SK-N-SH treated with all-trans-retinoic acid at 6 μM for 48 hours (cell line): ENCODE measurements around the gene RASA3.

Experiments
- ATAC-seq: fragments of 200-7000 bp; cut with Tn5 transposase; 3 replicates; pipeline ENCODE4 v1.9.1; 2020; ENCODE audit warnings: mild to moderate bottlenecking, moderate library complexity
- ARNTL ChIP-seq: fragments of 450-650 bp; formaldehyde crosslinking; IDR thresholded peaks from 2 replicates; pipeline ENCODE4 v1.5.0; 2020; ENCODE audit warnings: low read depth, mild to moderate bottlenecking, moderate library complexity, borderline replicate concordance
- CREB5 ChIP-seq: fragments of 250-450 bp; sonication (Bioruptor Pico); IDR thresholded peaks from 2 replicates; pipeline ENCODE4 v1.5.1; 2020; ENCODE audit warnings: low read depth, mild to moderate bottlenecking, moderate library complexity
- ESRRG ChIP-seq: fragments of 250-450 bp; sonication (Bioruptor Pico); IDR thresholded peaks from 2 replicates; pipeline ENCODE4 v1.6.1; 2021; ENCODE audit warnings: mild to moderate bottlenecking
- GLIS3 ChIP-seq: fragments of 250-450 bp; sonication (Bioruptor Pico); IDR thresholded peaks from 2 replicates; pipeline ENCODE4 v1.5.0; 2020; ENCODE audit warnings: mild to moderate bottlenecking, moderate library complexity
- OSR1 ChIP-seq: fragments of 250-450 bp; sonication (Bioruptor Pico); IDR thresholded peaks from 2 replicates; pipeline ENCODE4 v1.8.0; 2022; ENCODE audit warnings: moderate library complexity, mild to moderate bottlenecking, inconsistent platforms
- POU6F1 ChIP-seq: fragments of 250-450 bp; sonication (Bioruptor Pico); IDR thresholded peaks from 2 replicates; pipeline ENCODE4 v1.8.0; 2021; ENCODE audit warnings: low read depth, mild to moderate bottlenecking, moderate library complexity, borderline replicate concordance
- PPARA ChIP-seq: fragments of 250-450 bp; sonication (Bioruptor Pico); IDR thresholded peaks from 2 replicates; pipeline ENCODE4 v1.5.0; 2020; ENCODE audit warnings: mild to moderate bottlenecking, borderline replicate concordance
- RARB ChIP-seq: fragments of 250-450 bp; sonication (Bioruptor Pico); IDR thresholded peaks from 2 replicates; pipeline ENCODE4 v1.8.0; 2021; ENCODE audit warnings: mild to moderate bottlenecking, moderate library complexity
- SNAI2 ChIP-seq: fragments of 250-450 bp; sonication (Bioruptor Pico); IDR thresholded peaks from 2 replicates; pipeline ENCODE4 v1.5.0; 2020; ENCODE audit warnings: mild to moderate bottlenecking, moderate library complexity
- TCF4 ChIP-seq: fragments of 250-450 bp; sonication (Bioruptor Pico); IDR thresholded peaks from 2 replicates; pipeline ENCODE4 v1.8.0; 2021; ENCODE audit warnings: mild to moderate bottlenecking, moderate library complexity, borderline replicate concordance
- TOX ChIP-seq: fragments of 250-450 bp; sonication (Bioruptor Pico); IDR thresholded peaks from 2 replicates; pipeline ENCODE4 v1.8.0; 2021; ENCODE audit warnings: mild to moderate bottlenecking, moderate library complexity, borderline replicate concordance
- TSHZ2 ChIP-seq: fragments of 250-450 bp; sonication (Bioruptor Pico); IDR thresholded peaks from 2 replicates; pipeline ENCODE4 v1.5.0; 2020; ENCODE audit warnings: mild to moderate bottlenecking, moderate library complexity
- ZC3H10 ChIP-seq: fragments of 250-450 bp; sonication (Bioruptor Pico); IDR thresholded peaks from 2 replicates; pipeline ENCODE4 v1.5.1; 2021; ENCODE audit warnings: mild to moderate bottlenecking, moderate library complexity
- ZNF565 ChIP-seq: fragments of 450-650 bp; formaldehyde crosslinking; conservative IDR thresholded peaks from 2 replicates; pipeline ENCODE4 v1.5.0; 2020; ENCODE audit warnings: low read depth, mild to moderate bottlenecking, moderate library complexity
- ZNF70 ChIP-seq: fragments of 450-650 bp; formaldehyde crosslinking; IDR thresholded peaks from 2 replicates; pipeline ENCODE4 v1.5.0; 2020; ENCODE audit warnings: mild to moderate bottlenecking, moderate library complexity
- ZNF8 ChIP-seq: fragments of 450-650 bp; formaldehyde crosslinking; IDR thresholded peaks from 2 replicates; pipeline ENCODE4 v1.5.0; 2020; ENCODE audit warnings: mild to moderate bottlenecking, moderate library complexity
- TF ChIP-seq, protein P1 (sequence below): fragments of 250-450 bp; sonication (Bioruptor Pico); IDR thresholded peaks from 2 replicates; pipeline ENCODE4 v1.5.1; 2021; ENCODE audit warnings: mild to moderate bottlenecking, moderate library complexity
- TF ChIP-seq, protein P2 (sequence below): fragments of 250-450 bp; sonication (Bioruptor Pico); IDR thresholded peaks from 2 replicates; pipeline ENCODE4 v1.8.0; 2020; ENCODE audit warnings: mild to moderate bottlenecking, moderate library complexity, borderline replicate concordance

RASA3 gene

GRCh38 chr13:114050536-114051450 lies 81.6 kb downstream of the RASA3 start (continued):
- TF ChIP-seq POU6F1 (CRISPR knock-in tag) (no peak), ZNF70 (CRISPR knock-in tag) (no peak), PPARA (CRISPR knock-in tag) (no peak)
- TF ChIP-seq, all 23 proteins: peak for 0

DNA sequence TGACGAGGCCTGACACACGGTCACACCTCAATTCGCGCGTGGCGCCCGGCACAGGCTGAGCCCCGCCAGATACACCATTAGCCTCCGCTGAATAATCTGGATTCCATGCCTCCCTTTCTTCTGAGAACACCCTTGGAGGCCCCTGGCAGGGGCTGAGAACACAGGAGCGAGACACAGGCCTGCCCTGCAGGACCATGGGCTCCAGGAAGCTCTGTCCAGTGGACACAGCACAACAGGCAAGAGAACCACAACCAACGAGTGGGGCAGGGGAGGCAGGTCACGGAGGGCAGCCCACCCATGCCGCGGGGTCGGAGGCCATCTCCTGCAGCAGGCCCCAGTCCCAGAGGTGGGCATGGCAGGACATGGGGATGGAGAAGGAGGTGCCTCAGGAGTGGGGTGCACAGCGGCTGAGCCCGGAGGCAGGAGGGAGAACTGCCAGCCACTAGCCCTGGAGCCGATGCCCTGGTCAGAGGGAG lies 82.8 kb downstream of the RASA3 start:
- no peak for ATAC-seq
- TF ChIP-seq GLIS3 (CRISPR knock-in tag) (no peak), ZNF8 (no peak), TSHZ2 (CRISPR knock-in tag) (no peak)
- TF ChIP-seq, protein P1, sequence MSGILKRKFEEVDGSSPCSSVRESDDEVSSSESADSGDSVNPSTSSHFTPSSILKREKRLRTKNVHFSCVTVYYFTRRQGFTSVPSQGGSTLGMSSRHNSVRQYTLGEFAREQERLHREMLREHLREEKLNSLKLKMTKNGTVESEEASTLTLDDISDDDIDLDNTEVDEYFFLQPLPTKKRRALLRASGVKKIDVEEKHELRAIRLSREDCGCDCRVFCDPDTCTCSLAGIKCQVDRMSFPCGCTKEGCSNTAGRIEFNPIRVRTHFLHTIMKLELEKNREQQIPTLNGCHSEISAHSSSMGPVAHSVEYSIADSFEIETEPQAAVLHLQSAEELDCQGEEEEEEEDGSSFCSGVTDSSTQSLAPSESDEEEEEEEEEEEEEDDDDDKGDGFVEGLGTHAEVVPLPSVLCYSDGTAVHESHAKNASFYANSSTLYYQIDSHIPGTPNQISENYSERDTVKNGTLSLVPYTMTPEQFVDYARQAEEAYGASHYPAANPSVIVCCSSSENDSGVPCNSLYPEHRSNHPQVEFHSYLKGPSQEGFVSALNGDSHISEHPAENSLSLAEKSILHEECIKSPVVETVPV, result no peak

DNA sequence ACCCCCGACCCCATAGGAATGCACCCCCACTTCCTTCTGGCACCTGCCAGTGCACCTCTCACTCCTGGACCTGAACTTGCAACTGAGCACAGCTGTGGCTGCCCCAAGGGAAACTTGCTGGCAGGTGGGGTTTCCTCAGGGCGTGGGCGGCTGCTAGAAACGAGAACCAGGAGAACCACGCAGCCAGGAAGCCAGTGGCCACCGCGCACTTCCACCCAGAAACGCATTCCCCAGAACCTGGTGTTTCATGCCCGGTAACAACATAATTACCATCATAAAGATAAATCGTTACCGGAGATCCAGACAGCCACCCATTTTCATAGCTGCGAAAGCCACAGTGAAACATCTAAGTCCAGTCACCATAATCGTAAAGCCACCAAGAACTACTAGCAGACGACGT lies 83.4 kb downstream of the RASA3 start:
- no peak for ATAC-seq
- TF ChIP-seq GLIS3 (CRISPR knock-in tag), result no peak

- no peak for TF ChIP-seq TSHZ2 (CRISPR knock-in tag)
- TF ChIP-seq ZC3H10 (CRISPR knock-in tag), result no peak
- TF ChIP-seq ESRRG (CRISPR knock-in tag), result no peak
- TF ChIP-seq GLIS3 (CRISPR knock-in tag), result no peak
- TF ChIP-seq ZNF565 (CRISPR knock-in tag), result no peak
- TF ChIP-seq ZNF8, result no peak
- no peak for TF ChIP-seq ZNF70 (CRISPR knock-in tag)
- no peak for TF ChIP-seq OSR1 (CRISPR knock-in tag)
- TF ChIP-seq TCF4 (CRISPR knock-in tag), result no peak
- no peak for TF ChIP-seq SNAI2
- no peak for TF ChIP-seq POU6F1 (CRISPR knock-in tag)
- TF ChIP-seq CREB5, result no peak
- TF ChIP-seq PPARA (CRISPR knock-in tag), result no peak
- no peak for TF ChIP-seq ARNTL (CRISPR knock-in tag)
- no peak for TF ChIP-seq RARB (CRISPR knock-in tag)
- TF ChIP-seq, protein P2, sequence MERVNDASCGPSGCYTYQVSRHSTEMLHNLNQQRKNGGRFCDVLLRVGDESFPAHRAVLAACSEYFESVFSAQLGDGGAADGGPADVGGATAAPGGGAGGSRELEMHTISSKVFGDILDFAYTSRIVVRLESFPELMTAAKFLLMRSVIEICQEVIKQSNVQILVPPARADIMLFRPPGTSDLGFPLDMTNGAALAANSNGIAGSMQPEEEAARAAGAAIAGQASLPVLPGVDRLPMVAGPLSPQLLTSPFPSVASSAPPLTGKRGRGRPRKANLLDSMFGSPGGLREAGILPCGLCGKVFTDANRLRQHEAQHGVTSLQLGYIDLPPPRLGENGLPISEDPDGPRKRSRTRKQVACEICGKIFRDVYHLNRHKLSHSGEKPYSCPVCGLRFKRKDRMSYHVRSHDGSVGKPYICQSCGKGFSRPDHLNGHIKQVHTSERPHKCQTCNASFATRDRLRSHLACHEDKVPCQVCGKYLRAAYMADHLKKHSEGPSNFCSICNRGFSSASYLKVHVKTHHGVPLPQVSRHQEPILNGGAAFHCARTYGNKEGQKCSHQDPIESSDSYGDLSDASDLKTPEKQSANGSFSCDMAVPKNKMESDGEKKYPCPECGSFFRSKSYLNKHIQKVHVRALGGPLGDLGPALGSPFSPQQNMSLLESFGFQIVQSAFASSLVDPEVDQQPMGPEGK, result no peak
- TF ChIP-seq TOX (CRISPR knock-in tag), result no peak
- ATAC-seq, result no peak
Measured at GRCh38 chr13:114048443-114048842, 84.0 kb downstream of the RASA3 start.
